ENCODE results near the gene FGF14. TPM values are rescaled to one million over a fixed set of nuclear protein-coding genes. Genes with fewer than 3 reads are reported as not detected.

FGF14 gene
- total and polyA plus RNA-seq, 2 experiments from 2014 or later, result 0.73 TPM; not detected in 1

DNA sequence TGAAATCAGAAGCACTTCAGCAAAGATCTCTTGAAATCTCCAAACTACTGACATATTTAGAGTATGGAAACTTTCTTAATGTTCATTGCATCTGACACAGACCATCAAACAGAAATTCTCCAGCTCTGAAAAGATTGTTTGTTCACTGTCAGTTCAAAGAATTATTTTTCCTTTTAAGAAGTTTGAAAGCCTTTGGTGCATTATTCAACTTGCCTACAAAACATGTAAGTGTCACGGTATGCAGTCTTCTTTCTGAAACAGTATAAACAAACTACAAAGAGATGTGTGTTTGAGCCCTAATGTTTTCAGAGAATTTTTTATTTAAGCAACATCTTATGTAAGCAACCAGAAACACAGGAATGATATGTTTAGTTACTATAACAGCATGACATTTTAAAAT, 125.4 kb downstream of the FGF14 start:
- H4K20me1 ChIP-seq (ENCODE audit: insufficient read depth, poor library complexity, severe bottlenecking), result no peaks in the 10 kb centered on the region
- no peak overlapping the region for H3K27ac ChIP-seq
- DNase-seq (ENCODE audit: low spot score), result no peak
- no peak for TF ChIP-seq EZH2 (IDR thresholded peaks at IDR 0.05; ENCODE audit: borderline replicate concordance)
- TF ChIP-seq EZH2phosphoT487 (IDR thresholded peaks at IDR 0.05; ENCODE audit: low read depth, severe bottlenecking, unreplicated experiment), result no peak
- TF ChIP-seq, protein P1, sequence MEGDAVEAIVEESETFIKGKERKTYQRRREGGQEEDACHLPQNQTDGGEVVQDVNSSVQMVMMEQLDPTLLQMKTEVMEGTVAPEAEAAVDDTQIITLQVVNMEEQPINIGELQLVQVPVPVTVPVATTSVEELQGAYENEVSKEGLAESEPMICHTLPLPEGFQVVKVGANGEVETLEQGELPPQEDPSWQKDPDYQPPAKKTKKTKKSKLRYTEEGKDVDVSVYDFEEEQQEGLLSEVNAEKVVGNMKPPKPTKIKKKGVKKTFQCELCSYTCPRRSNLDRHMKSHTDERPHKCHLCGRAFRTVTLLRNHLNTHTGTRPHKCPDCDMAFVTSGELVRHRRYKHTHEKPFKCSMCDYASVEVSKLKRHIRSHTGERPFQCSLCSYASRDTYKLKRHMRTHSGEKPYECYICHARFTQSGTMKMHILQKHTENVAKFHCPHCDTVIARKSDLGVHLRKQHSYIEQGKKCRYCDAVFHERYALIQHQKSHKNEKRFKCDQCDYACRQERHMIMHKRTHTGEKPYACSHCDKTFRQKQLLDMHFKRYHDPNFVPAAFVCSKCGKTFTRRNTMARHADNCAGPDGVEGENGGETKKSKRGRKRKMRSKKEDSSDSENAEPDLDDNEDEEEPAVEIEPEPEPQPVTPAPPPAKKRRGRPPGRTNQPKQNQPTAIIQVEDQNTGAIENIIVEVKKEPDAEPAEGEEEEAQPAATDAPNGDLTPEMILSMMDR (IDR thresholded peaks at IDR 0.05; ENCODE audit: poor library complexity), result no peak
- H3K79me2 ChIP-seq, result no peaks in the 10 kb centered on the region
- H3K36me3 ChIP-seq (replicated peaks; ENCODE audit: insufficient read depth, low read depth), result no peaks in the 10 kb centered on the region
- H3K4me2 ChIP-seq, result no peak overlapping the region
- H3K4me1 ChIP-seq (ENCODE audit: insufficient read depth), result no peaks in the 10 kb centered on the region
- no peak overlapping the region for H2AFZ ChIP-seq
- no peak overlapping the region for H3K4me3 ChIP-seq
- no peaks in the 10 kb centered on the region for H3K27me3 ChIP-seq
- no peaks in the 10 kb centered on the region for H3K9me3 ChIP-seq (ENCODE audit: low read depth)
- WGBS (ENCODE audit: low lambda C conversion rate, missing lambda C conversion rate), result 77% methylated on average over 1 of the region's 1 CpG
- no peaks in the 10 kb centered on the region for H3K9me2 ChIP-seq (replicated peaks; ENCODE audit: insufficient read depth)

DNA sequence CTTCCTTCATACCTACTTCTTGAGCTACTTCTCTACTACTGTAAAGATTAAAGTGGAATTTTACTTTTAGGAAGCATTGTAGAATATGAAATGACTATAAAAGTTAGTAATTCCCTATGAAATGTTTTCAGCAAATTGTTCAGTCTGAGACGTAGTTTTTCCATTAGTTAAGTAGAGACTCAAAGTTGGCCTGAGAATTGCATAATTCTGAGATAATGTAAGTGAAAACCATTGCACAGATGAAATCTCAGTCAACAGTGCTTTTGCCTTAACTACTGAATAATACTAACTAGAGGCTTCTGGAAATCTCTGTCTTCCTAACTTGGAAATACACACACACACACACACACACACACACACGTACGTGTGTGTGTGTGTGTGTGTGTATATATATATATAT, 125.9 kb downstream of the FGF14 start:
- Histone ChIP-seq H2AFZ (no peak overlapping the region), H3K9me3 (ENCODE audit: low read depth) (no peaks in the 10 kb centered on the region), H3K36me3 (replicated peaks; ENCODE audit: insufficient read depth, low read depth) (no peaks in the 10 kb centered on the region), H3K27ac (no peak overlapping the region), H3K4me3 (no peak overlapping the region), H3K27me3 (no peaks in the 10 kb centered on the region), H3K4me2 (no peak overlapping the region), H3K4me1 (ENCODE audit: insufficient read depth) (no peaks in the 10 kb centered on the region), H3K79me2 (no peaks in the 10 kb centered on the region), H4K20me1 (ENCODE audit: insufficient read depth, poor library complexity, severe bottlenecking) (no peaks in the 10 kb centered on the region), H3K9me2 (replicated peaks; ENCODE audit: insufficient read depth) (no peaks in the 10 kb centered on the region)
- no peak for DNase-seq (ENCODE audit: low spot score)
- TF ChIP-seq EZH2phosphoT487 (IDR thresholded peaks at IDR 0.05; ENCODE audit: low read depth, severe bottlenecking, unreplicated experiment), result no peak
- no peak for TF ChIP-seq EZH2 (IDR thresholded peaks at IDR 0.05; ENCODE audit: borderline replicate concordance)
- TF ChIP-seq, protein P1 (IDR thresholded peaks at IDR 0.05; ENCODE audit: poor library complexity), result no peak
- 87% methylated on average over 3 of the region's 3 CpGs for WGBS (ENCODE audit: low lambda C conversion rate, missing lambda C conversion rate)

DNA sequence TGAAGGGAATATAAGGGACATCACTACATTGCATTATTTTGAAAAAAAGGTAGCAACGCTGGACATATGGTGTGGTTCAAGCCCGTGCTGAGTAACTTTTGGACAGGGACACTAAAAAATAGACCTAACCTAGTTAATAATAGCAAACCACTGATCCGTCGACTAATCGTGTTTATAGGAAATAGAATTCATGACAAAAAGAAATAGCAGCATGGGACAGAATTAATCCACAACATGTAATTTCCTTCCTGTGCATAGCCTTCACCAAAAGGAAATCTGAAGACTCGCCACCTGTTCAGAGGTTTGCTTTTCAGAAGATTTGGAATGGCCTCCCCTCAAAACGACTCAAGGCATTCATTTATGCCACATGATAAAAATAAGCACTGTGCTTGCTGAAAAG, 128.7 kb downstream of the FGF14 start:
- Histone ChIP-seq H3K27me3 (no peaks in the 10 kb centered on the region), H3K9me2 (replicated peaks; ENCODE audit: insufficient read depth) (no peaks in the 10 kb centered on the region), H3K36me3 (replicated peaks; ENCODE audit: insufficient read depth, low read depth) (no peaks in the 10 kb centered on the region), H3K4me3 (no peak overlapping the region), H3K79me2 (no peaks in the 10 kb centered on the region), H3K4me2 (no peak overlapping the region), H2AFZ (no peak overlapping the region), H3K4me1 (ENCODE audit: insufficient read depth) (no peaks in the 10 kb centered on the region), H3K9me3 (ENCODE audit: low read depth) (no peaks in the 10 kb centered on the region), H4K20me1 (ENCODE audit: insufficient read depth, poor library complexity, severe bottlenecking) (no peaks in the 10 kb centered on the region), H3K27ac (no peak overlapping the region)
- TF ChIP-seq EZH2phosphoT487 (IDR thresholded peaks at IDR 0.05; ENCODE audit: low read depth, severe bottlenecking, unreplicated experiment) (no peak), EZH2 (IDR thresholded peaks at IDR 0.05; ENCODE audit: borderline replicate concordance) (no peak)
- TF ChIP-seq, protein P1 (IDR thresholded peaks at IDR 0.05; ENCODE audit: poor library complexity), result no peak
- WGBS (ENCODE audit: low lambda C conversion rate, missing lambda C conversion rate), result 91% methylated on average over 7 of the region's 7 CpGs
- DNase-seq (ENCODE audit: low spot score), result no peak

DNA sequence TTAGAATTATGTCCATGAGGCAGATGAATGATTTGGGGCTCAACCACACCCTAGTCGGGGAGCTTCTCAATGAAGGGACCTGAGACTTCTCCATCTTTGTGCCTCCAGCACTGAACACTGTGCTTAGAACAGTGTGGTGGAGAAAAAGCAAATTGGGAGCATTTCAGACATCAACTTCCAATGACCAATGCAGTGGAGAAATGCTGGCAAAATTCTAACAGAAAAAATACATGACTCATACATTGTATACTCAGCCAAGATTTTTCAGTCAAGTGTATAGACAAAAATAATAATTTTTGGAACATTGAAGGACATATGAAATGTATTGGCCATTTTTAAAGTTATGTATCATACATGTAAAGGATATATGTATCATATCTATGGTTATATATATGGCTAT, 134.7 kb downstream of the FGF14 start:
- Histone ChIP-seq H2AFZ (no peak overlapping the region), H4K20me1 (ENCODE audit: insufficient read depth, poor library complexity, severe bottlenecking) (no peaks in the 10 kb centered on the region), H3K9me3 (ENCODE audit: low read depth) (no peaks in the 10 kb centered on the region), H3K36me3 (replicated peaks; ENCODE audit: insufficient read depth, low read depth) (no peaks in the 10 kb centered on the region), H3K27me3 (no peaks in the 10 kb centered on the region), H3K4me1 (ENCODE audit: insufficient read depth) (no peaks in the 10 kb centered on the region), H3K79me2 (no peaks in the 10 kb centered on the region), H3K4me3 (no peak overlapping the region), H3K27ac (no peak overlapping the region), H3K9me2 (replicated peaks; ENCODE audit: insufficient read depth) (no peaks in the 10 kb centered on the region), H3K4me2 (no peak overlapping the region)
- no peak for DNase-seq (ENCODE audit: low spot score)
- 79% methylated on average over 1 of the region's 1 CpG for WGBS (ENCODE audit: low lambda C conversion rate, missing lambda C conversion rate)
- TF ChIP-seq EZH2phosphoT487 (IDR thresholded peaks at IDR 0.05; ENCODE audit: low read depth, severe bottlenecking, unreplicated experiment), result no peak
- TF ChIP-seq, protein P1 (IDR thresholded peaks at IDR 0.05; ENCODE audit: poor library complexity), result no peak
